ENCODE results near the gene GNG4. TPM values are rescaled to one million over a fixed set of nuclear protein-coding genes. Genes with fewer than 3 reads are reported as not detected.
"Not testable (repeated sequence)": the region's sequence is repeated elsewhere in the genome, so short reads cannot be mapped to it uniquely, and the experiment has no call there.

The GNG4 gene
- total and polyA plus RNA-seq, 9 of the 15 experiments (the other 6 are each of a cell fraction or from before 2014, with no cell fraction given) = 0.06 to 0.58 (median 0.08) TPM; not detected in 4

DNA sequence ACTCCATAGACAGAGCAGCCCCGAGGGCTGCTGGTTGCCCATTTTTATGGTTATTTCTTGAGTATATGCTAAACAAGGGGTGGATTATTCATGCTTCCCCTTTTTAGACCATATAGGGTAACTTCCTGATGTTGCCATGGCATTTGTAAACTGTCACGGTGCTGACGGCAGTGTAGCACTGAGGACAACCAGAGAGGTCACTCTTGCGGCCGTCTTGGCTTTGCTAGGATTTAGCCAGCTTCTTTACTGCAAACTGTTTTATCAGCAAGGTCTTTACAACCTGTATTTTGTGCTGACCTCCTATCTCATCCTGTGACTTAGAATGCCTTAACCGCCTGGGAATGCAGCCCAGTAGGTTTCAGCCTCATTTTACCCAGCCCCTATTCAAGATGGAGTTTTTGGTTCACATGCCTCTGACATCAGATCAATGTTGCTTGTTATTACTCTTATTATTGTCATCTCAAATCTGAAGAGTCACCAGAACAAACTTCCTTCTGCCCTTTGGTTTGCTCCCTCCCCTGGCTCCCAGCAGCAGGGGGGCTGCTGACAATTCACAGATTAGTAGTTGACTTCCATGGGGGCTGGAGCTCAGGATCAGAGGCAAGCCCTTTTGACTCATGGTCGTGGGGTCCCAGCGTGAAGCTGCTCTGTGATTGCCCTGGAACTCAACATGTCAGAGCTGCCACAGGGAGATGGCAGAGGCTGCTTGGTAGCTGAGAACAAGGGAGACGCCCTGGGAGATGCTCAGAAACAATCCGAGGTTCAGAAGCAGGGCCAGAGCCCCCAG lies 103.0 kb downstream of the GNG4 start:
- H3K36me3 ChIP-seq (ENCODE audit: control insufficient read depth, insufficient read depth, low read length); H3K9ac ChIP-seq (ENCODE audit: insufficient read depth in 1 of 2, low read depth in 2 of 2, low read length in 2 of 2); BruUV-seq (replicated peaks); H3K27ac ChIP-seq (ENCODE audit: extremely low read depth, low read depth, low read length); H3K9me3 ChIP-seq (replicated peaks; ENCODE audit: control insufficient read depth, insufficient read depth, low read depth, low read length); CTCF ChIA-PET (ENCODE audit: low intra/inter-chr PET ratio); H3K79me2 ChIP-seq (ENCODE audit: control insufficient read depth, insufficient read depth, low read length); H3K4me1 ChIP-seq (replicated peaks in 1 of 2; ENCODE audit: control insufficient read depth in 2 of 2, insufficient read depth in 2 of 2, low read length in 2 of 2); H3K9me1 ChIP-seq (ENCODE audit: control insufficient read depth, insufficient read depth, low read length); H3K4me3 ChIP-seq; H4K20me1 ChIP-seq (replicated peaks; ENCODE audit: control insufficient read depth, insufficient read depth, low read length); H2AFZ ChIP-seq (ENCODE audit: low read depth, low read length); H3K4me2 ChIP-seq (ENCODE audit: insufficient read depth, low read length); in situ Hi-C loops (cut with MboI); intact Hi-C loops (cut with micrococcal nuclease); FAIRE-seq: not testable (repeated sequence)
- POLR2A ChIA-PET = interaction anchor here (0.5 to 2.3 kb wide), 3 partner anchors 10 to 299 kb away, joined by 3 to 11 read pairs (median 5); no protein-coding TSS in a partner anchor
- TF ChIP-seq RFX1 (IDR thresholded peaks at IDR 0.05) (peak; percentile 85), MEIS2 (IDR thresholded peaks at IDR 0.05; ENCODE audit: partially characterized antibody) (peak; percentile 32), CREM (IDR thresholded peaks at IDR 0.05; ENCODE audit: low read depth) (0 out of 2 replicates have a peak, but pooled peaks have one; percentile 15), SRF (CRISPR knock-in tag; IDR thresholded peaks at IDR 0.05) (peak; percentile 75 to 97; a peak in 3 of 4 replicates)
- TF ChIP-seq, protein P1, sequence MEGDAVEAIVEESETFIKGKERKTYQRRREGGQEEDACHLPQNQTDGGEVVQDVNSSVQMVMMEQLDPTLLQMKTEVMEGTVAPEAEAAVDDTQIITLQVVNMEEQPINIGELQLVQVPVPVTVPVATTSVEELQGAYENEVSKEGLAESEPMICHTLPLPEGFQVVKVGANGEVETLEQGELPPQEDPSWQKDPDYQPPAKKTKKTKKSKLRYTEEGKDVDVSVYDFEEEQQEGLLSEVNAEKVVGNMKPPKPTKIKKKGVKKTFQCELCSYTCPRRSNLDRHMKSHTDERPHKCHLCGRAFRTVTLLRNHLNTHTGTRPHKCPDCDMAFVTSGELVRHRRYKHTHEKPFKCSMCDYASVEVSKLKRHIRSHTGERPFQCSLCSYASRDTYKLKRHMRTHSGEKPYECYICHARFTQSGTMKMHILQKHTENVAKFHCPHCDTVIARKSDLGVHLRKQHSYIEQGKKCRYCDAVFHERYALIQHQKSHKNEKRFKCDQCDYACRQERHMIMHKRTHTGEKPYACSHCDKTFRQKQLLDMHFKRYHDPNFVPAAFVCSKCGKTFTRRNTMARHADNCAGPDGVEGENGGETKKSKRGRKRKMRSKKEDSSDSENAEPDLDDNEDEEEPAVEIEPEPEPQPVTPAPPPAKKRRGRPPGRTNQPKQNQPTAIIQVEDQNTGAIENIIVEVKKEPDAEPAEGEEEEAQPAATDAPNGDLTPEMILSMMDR (IDR thresholded peaks at IDR 0.05 in 2 of 3, conservative IDR thresholded peaks at IDR 0.05 in 1 of 3; ENCODE audit: insufficient read depth in 2 of 3, low read depth in 1 of 3, low read length in 3 of 3) = peak in 1 of 3 experiments; percentile 30; a peak in 2 of 6 replicates
- TF ChIP-seq, protein P2, sequence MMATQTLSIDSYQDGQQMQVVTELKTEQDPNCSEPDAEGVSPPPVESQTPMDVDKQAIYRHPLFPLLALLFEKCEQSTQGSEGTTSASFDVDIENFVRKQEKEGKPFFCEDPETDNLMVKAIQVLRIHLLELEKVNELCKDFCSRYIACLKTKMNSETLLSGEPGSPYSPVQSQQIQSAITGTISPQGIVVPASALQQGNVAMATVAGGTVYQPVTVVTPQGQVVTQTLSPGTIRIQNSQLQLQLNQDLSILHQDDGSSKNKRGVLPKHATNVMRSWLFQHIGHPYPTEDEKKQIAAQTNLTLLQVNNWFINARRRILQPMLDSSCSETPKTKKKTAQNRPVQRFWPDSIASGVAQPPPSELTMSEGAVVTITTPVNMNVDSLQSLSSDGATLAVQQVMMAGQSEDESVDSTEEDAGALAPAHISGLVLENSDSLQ (IDR thresholded peaks at IDR 0.05) = peak; percentile 72
- TF ChIP-seq, protein P3, sequence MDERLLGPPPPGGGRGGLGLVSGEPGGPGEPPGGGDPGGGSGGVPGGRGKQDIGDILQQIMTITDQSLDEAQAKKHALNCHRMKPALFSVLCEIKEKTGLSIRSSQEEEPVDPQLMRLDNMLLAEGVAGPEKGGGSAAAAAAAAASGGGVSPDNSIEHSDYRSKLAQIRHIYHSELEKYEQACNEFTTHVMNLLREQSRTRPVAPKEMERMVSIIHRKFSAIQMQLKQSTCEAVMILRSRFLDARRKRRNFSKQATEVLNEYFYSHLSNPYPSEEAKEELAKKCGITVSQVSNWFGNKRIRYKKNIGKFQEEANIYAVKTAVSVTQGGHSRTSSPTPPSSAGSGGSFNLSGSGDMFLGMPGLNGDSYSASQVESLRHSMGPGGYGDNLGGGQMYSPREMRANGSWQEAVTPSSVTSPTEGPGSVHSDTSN (CRISPR knock-in tag; IDR thresholded peaks at IDR 0.05; ENCODE audit: low read depth) = not testable (repeated sequence)
- TF ChIP-seq, protein P3 (tag; conservative IDR thresholded peaks at IDR 0.05; ENCODE audit: low read depth) = peak; percentile 56
- peak in 1 of 4 experiments; percentile 18 for DNase-seq (ENCODE audit: extremely low read depth in 1 of 4, low spot score in 3 of 4)
- peaks cover 55 to 74% of the 10 kb centered on the region in 2 experiments for H3K27me3 ChIP-seq (ENCODE audit: control insufficient read depth in 2 of 2, insufficient read depth in 2 of 2, low read length in 2 of 2)
- peak; percentile 78 for ATAC-seq
- 2% methylated on average over 10 of the region's 10 CpGs for WGBS (ENCODE audit: insufficient coverage, low coverage, missing lambda C conversion rate)

All from K562 (cell line).